MM.1S (cell line): Measurements from ENCODE around the gene TAP1.

ENCODE experiments used
- EZH2 ChIP-seq: fragments of 300-600 bp; sonication (generic); optimal IDR thresholded peaks from 2 replicates; pipeline ENCODE3; 2017; ENCODE audit warnings: low read depth, mild to moderate bottlenecking, antibody characterized with exemption, low read length, mixed read lengths
- EZH2phosphoT487 ChIP-seq: fragments of 300-600 bp; sonication (generic); IDR thresholded peaks from 2 replicates; pipeline ENCODE4 v1.6.1; 2018; ENCODE audit warnings: antibody characterized with exemption, low read length
- TF ChIP-seq, protein P1 (sequence below): fragments of 300-600 bp; sonication (generic); IDR thresholded peaks from 2 replicates; pipeline ENCODE4 v1.5.1; 2016; ENCODE audit warnings: antibody characterized with exemption, low read length, mixed read lengths

DNA sequence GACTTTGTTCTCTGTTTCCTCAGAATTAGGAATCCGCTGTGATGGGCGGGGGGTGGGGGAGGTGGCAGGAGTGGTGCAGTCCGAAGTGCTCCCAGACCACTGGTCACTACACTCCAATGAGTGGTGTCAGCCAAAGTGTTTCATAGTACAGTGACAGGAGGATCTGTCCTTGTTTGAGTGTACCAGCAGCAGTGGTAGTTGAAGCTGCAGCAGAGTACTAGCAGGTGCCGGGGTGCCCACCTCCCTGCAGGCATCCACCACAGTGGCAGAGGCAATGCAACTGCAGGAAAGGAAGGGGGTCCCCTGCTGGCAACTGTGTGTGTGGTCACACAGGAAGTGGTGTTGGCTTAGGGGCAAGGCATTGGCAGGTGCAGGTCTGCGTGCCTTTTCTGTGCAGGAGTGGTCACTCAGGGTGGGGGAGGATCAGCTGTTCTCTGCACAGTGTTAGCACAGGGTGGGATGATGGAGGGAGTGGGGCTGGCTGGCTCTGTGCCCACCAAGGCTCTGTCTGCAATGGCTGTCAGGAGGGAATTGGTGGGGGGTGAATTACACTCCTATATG lies 46.4 kb downstream of the TAP1 start:
- TF ChIP-seq, protein P1, sequence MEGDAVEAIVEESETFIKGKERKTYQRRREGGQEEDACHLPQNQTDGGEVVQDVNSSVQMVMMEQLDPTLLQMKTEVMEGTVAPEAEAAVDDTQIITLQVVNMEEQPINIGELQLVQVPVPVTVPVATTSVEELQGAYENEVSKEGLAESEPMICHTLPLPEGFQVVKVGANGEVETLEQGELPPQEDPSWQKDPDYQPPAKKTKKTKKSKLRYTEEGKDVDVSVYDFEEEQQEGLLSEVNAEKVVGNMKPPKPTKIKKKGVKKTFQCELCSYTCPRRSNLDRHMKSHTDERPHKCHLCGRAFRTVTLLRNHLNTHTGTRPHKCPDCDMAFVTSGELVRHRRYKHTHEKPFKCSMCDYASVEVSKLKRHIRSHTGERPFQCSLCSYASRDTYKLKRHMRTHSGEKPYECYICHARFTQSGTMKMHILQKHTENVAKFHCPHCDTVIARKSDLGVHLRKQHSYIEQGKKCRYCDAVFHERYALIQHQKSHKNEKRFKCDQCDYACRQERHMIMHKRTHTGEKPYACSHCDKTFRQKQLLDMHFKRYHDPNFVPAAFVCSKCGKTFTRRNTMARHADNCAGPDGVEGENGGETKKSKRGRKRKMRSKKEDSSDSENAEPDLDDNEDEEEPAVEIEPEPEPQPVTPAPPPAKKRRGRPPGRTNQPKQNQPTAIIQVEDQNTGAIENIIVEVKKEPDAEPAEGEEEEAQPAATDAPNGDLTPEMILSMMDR = no peak
- TF ChIP-seq EZH2 (no peak), EZH2phosphoT487 (no peak)
